ENCODE data around the gene SMPD1. TPM values are rescaled to one million over a fixed set of nuclear protein-coding genes. Genes with fewer than 3 reads are reported as not detected.

The SMPD1 gene
- total RNA-seq, 2 experiments from 2014 or later = 55.1 to 58.5 TPM

Other genes with a start within 250 kb of the SMPD1 start
- gene OR52B2, start 220.1 kb upstream of the SMPD1 start, total RNA-seq = not detected
- gene OR52W1, start 191.2 kb upstream of the SMPD1 start, total RNA-seq = not detected
- gene C11orf42, start 184.9 kb upstream of the SMPD1 start, total RNA-seq = not detected
- gene FHIP1B, start 155.8 kb upstream of the SMPD1 start, total RNA-seq = 10 to 100 TPM; 19.1 to 19.2 TPM
- under 1 TPM; 0.20 to 0.30 TPM for gene CNGA4, start 151.4 kb upstream of the SMPD1 start, total RNA-seq
- gene CCKBR, start 130.6 kb upstream of the SMPD1 start, total RNA-seq = not detected
- 10 to 100 TPM; 12.1 to 13.2 TPM for gene CAVIN3, start 70.0 kb upstream of the SMPD1 start, total RNA-seq
- 10 to 100 TPM; 56.0 to 57.6 TPM for gene APBB1, start 28.6 kb downstream of the SMPD1 start, total RNA-seq
- gene HPX, start 50.5 kb downstream of the SMPD1 start, total RNA-seq = under 1 TPM in 1 of 2 experiments, not detected in 1; 0.18 TPM
- 1 to 10 TPM; 7.9 to 9.9 TPM for gene TRIM3, start 83.5 kb downstream of the SMPD1 start, total RNA-seq
- 10 to 100 TPM; 38.5 to 39.2 TPM for gene ARFIP2, start 90.9 kb downstream of the SMPD1 start, total RNA-seq
- gene TIMM10B, start 91.0 kb downstream of the SMPD1 start, total RNA-seq = 10 to 100 TPM; 39.0 to 40.5 TPM
- gene DNHD1, start 106.8 kb downstream of the SMPD1 start, total RNA-seq = 10 to 100 TPM; 18.5 to 19.6 TPM
- gene RRP8, start 213.1 kb downstream of the SMPD1 start, total RNA-seq = 10 to 100 TPM; 21.8 to 24.4 TPM
- 100 to 1,000 TPM; 135 to 138 TPM for gene ILK, start 213.3 kb downstream of the SMPD1 start, total RNA-seq
- gene TAF10, start 221.7 kb downstream of the SMPD1 start, total RNA-seq = 100 to 1,000 TPM; 159 to 161 TPM
- gene TPP1, start 228.9 kb downstream of the SMPD1 start, total RNA-seq = 100 to 1,000 TPM; 130 to 131 TPM